ENCODE measurements around the gene RASSF8.

Gene RASSF8

GRCh38 chr12:26028953-26029735, 70.7 kb downstream of the RASSF8 start:
- peaks cover 41% of the 10 kb centered on the region for H3K4me1 ChIP-seq (ENCODE audit: control insufficient read depth, insufficient read depth, low read length, unreplicated experiment)
- peak overlapping the region; percentile 30; the same call in 1 of the 2 replicates for H3K27ac ChIP-seq (ENCODE audit: low read depth, low read length)
- no peaks in the 10 kb centered on the region for H3K27me3 ChIP-seq (ENCODE audit: insufficient read depth, low read length)
- H2AFZ ChIP-seq (ENCODE audit: low read length, unreplicated experiment): no peak overlapping the region
- H3K36me3 ChIP-seq (ENCODE audit: insufficient read depth, low read length): no peaks in the 10 kb centered on the region
- H3K79me2 ChIP-seq (ENCODE audit: control insufficient read depth, insufficient read depth, low read length, unreplicated experiment): peaks cover 61% of the 10 kb centered on the region
- peak overlapping the region; percentile 36; the same call in 1 of the 2 replicates for H3K4me3 ChIP-seq (ENCODE audit: low read depth, low read length)

DNA sequence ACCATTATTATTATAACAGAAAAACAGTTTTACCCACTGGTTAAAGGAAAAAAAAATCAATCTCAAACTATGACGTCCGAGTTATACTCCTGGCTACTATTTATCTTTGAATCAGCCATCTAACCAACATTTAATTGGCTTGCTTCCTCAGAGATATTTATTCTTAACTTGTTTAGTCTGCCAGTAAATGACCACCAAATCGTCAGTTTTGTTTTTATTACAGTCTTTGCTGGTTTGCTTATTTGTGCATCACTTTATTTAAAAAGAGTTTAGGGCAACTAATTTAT, 71.2 kb downstream of the RASSF8 start:
- Histone ChIP-seq H3K4me3 (ENCODE audit: low read depth, low read length) (peak overlapping the region; percentile 36; the same call in 1 of the 2 replicates), H3K4me1 (ENCODE audit: control insufficient read depth, insufficient read depth, low read length, unreplicated experiment) (peaks cover 46% of the 10 kb centered on the region), H3K79me2 (ENCODE audit: control insufficient read depth, insufficient read depth, low read length, unreplicated experiment) (peaks cover 65% of the 10 kb centered on the region), H3K36me3 (ENCODE audit: insufficient read depth, low read length) (no peaks in the 10 kb centered on the region), H3K27ac (ENCODE audit: low read depth, low read length) (peak overlapping the region; percentile 30; the same call in 1 of the 2 replicates), H3K27me3 (ENCODE audit: insufficient read depth, low read length) (no peaks in the 10 kb centered on the region), H2AFZ (ENCODE audit: low read length, unreplicated experiment) (no peak overlapping the region)

DNA sequence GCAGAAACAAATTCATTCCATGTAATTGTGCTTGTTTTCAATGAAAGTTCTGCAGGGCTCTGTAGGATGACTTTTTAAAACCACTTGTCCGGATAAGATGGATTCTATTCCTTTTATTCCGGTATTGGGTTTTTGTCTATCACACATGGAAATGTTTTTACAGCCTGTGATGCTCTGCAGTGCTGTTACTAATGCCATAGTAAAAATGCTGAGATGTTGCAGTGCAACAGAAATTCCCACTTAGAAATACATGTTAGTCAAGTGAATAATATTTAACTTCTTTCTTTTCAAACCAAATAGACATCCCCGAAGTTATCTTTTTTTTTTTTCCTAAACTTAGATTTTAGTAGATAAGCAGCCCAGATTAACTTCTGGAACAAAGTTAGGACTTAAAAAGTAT, 71.9 kb downstream of the RASSF8 start:
- H3K4me1 ChIP-seq (ENCODE audit: control insufficient read depth, insufficient read depth, low read length, unreplicated experiment): peaks cover 50% of the 10 kb centered on the region
- peaks cover 69% of the 10 kb centered on the region for H3K79me2 ChIP-seq (ENCODE audit: control insufficient read depth, insufficient read depth, low read length, unreplicated experiment)

DNA sequence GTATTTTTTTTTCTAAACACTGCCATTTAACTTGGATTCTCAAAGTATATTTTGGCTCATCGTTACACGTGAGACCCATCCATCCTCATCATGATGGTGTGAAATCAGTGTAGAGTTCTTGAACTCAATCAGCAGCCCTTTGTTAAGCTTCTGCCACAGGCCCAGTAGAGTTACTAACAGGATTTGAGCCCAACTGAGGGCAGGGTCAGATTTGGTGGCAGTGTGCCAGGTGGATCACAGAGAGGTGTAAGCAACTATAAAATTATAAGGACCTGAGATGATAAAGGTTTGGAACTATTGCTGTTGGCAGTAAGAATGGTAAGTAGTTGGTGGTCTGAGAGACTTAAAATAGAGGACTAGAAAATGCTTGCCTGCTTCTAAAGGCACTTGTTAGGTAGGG, 72.8 kb downstream of the RASSF8 start:
- Histone ChIP-seq H3K27ac (ENCODE audit: low read depth, low read length) (peak overlapping the region; percentile 56), H3K4me3 (ENCODE audit: low read depth, low read length) (no peak overlapping the region), H2AFZ (ENCODE audit: low read length, unreplicated experiment) (no peak overlapping the region), H3K4me1 (ENCODE audit: control insufficient read depth, insufficient read depth, low read length, unreplicated experiment) (peaks cover 50% of the 10 kb centered on the region), H3K36me3 (ENCODE audit: insufficient read depth, low read length) (no peaks in the 10 kb centered on the region), H3K79me2 (ENCODE audit: control insufficient read depth, insufficient read depth, low read length, unreplicated experiment) (peaks cover 67% of the 10 kb centered on the region), H3K27me3 (ENCODE audit: insufficient read depth, low read length) (no peaks in the 10 kb centered on the region)

More for the DNA sequence above, 71.9 kb downstream of the RASSF8 start:
- H3K4me3 ChIP-seq (ENCODE audit: low read depth, low read length): no peak overlapping the region
- H2AFZ ChIP-seq (ENCODE audit: low read length, unreplicated experiment): no peak overlapping the region
- no peak overlapping the region for H3K27ac ChIP-seq (ENCODE audit: low read depth, low read length)
- H3K27me3 ChIP-seq (ENCODE audit: insufficient read depth, low read length): no peaks in the 10 kb centered on the region
- no peaks in the 10 kb centered on the region for H3K36me3 ChIP-seq (ENCODE audit: insufficient read depth, low read length)

DNA sequence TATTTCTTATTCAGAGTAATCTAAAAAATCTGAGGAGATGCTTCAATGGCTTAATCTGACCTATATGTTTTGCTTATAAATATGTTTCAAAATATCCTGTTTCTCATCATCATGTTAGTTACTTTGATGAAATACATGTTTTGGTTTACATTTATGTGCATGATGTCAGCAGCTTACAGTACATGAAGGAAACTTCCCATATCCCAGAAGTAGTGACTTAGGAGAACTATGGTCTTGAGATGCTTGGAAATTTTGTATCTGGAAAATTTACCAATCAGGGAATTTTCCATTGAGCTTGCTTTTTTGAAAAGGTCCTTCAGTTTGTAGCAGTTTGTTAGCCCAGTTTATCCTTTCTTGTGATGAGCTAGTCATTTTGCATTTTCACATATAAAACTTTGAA, 73.3 kb downstream of the RASSF8 start:
- H3K27me3 ChIP-seq (ENCODE audit: insufficient read depth, low read length): no peaks in the 10 kb centered on the region
- H3K27ac ChIP-seq (ENCODE audit: low read depth, low read length): peak overlapping the region; percentile 56
- peaks cover 65% of the 10 kb centered on the region for H3K79me2 ChIP-seq (ENCODE audit: control insufficient read depth, insufficient read depth, low read length, unreplicated experiment)
- no peak overlapping the region for H2AFZ ChIP-seq (ENCODE audit: low read length, unreplicated experiment)
- peaks cover 50% of the 10 kb centered on the region for H3K4me1 ChIP-seq (ENCODE audit: control insufficient read depth, insufficient read depth, low read length, unreplicated experiment)
- H3K36me3 ChIP-seq (ENCODE audit: insufficient read depth, low read length): no peaks in the 10 kb centered on the region
- no peak overlapping the region for H3K4me3 ChIP-seq (ENCODE audit: low read depth, low read length)

- Histone ChIP-seq H3K4me3 (ENCODE audit: low read depth, low read length) (no peak overlapping the region), H2AFZ (ENCODE audit: low read length, unreplicated experiment) (no peak overlapping the region), H3K27me3 (ENCODE audit: insufficient read depth, low read length) (no peaks in the 10 kb centered on the region), H3K4me1 (ENCODE audit: control insufficient read depth, insufficient read depth, low read length, unreplicated experiment) (peaks cover 50% of the 10 kb centered on the region), H3K27ac (ENCODE audit: low read depth, low read length) (peak overlapping the region; percentile 56), H3K36me3 (ENCODE audit: insufficient read depth, low read length) (no peaks in the 10 kb centered on the region), H3K79me2 (ENCODE audit: control insufficient read depth, insufficient read depth, low read length, unreplicated experiment) (peaks cover 63% of the 10 kb centered on the region)
Observed at GRCh38 chr12:26032290-26032689, 73.8 kb downstream of the RASSF8 start.

GRCh38 chr12:26032719-26033241, 74.3 kb downstream of the RASSF8 start:
- Histone ChIP-seq H3K4me1 (ENCODE audit: control insufficient read depth, insufficient read depth, low read length, unreplicated experiment) (peaks cover 50% of the 10 kb centered on the region), H2AFZ (ENCODE audit: low read length, unreplicated experiment) (no peak overlapping the region), H3K27ac (ENCODE audit: low read depth, low read length) (peak overlapping the region; percentile 56), H3K4me3 (ENCODE audit: low read depth, low read length) (no peak overlapping the region), H3K79me2 (ENCODE audit: control insufficient read depth, insufficient read depth, low read length, unreplicated experiment) (peaks cover 61% of the 10 kb centered on the region), H3K36me3 (ENCODE audit: insufficient read depth, low read length) (no peaks in the 10 kb centered on the region), H3K27me3 (ENCODE audit: insufficient read depth, low read length) (no peaks in the 10 kb centered on the region)

GRCh38 chr12:26034371-26035142, 76.1 kb downstream of the RASSF8 start:
- no peak overlapping the region for H2AFZ ChIP-seq (ENCODE audit: low read length, unreplicated experiment)
- peaks cover 67% of the 10 kb centered on the region for H3K79me2 ChIP-seq (ENCODE audit: control insufficient read depth, insufficient read depth, low read length, unreplicated experiment)
- H3K27me3 ChIP-seq (ENCODE audit: insufficient read depth, low read length): no peaks in the 10 kb centered on the region
- H3K4me3 ChIP-seq (ENCODE audit: low read depth, low read length): no peak overlapping the region
- no peaks in the 10 kb centered on the region for H3K36me3 ChIP-seq (ENCODE audit: insufficient read depth, low read length)
- peaks cover 50% of the 10 kb centered on the region for H3K4me1 ChIP-seq (ENCODE audit: control insufficient read depth, insufficient read depth, low read length, unreplicated experiment)
- peak overlapping the region; percentile 6; the same call in 1 of the 2 replicates for H3K27ac ChIP-seq (ENCODE audit: low read depth, low read length)

DNA sequence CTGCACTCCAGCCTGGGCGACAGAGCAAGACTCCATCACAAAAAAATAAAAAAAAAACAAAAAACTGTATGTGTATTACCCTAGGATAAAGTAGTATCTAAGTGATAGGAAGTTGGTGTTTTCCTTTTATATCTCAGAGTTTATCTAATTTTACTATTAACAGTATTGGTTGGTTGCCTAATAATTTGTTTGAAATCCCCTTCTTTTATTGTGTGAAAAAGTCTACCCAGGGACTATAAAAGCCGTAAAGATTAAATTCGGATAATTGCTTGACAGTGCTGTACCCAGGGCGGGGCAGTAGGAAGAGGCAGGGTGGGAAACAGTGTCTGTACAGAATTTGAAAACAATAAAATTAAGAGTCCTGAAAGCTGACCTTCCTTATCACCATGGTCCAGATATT, 78.4 kb downstream of the RASSF8 start:
- H3K4me1 ChIP-seq (ENCODE audit: control insufficient read depth, insufficient read depth, low read length, unreplicated experiment): peaks cover 34% of the 10 kb centered on the region
- H3K27ac ChIP-seq (ENCODE audit: low read depth, low read length): no peak overlapping the region
- H3K27me3 ChIP-seq (ENCODE audit: insufficient read depth, low read length): no peaks in the 10 kb centered on the region
- peaks cover 63% of the 10 kb centered on the region for H3K79me2 ChIP-seq (ENCODE audit: control insufficient read depth, insufficient read depth, low read length, unreplicated experiment)
- no peak overlapping the region for H3K4me3 ChIP-seq (ENCODE audit: low read depth, low read length)
- no peak overlapping the region for H2AFZ ChIP-seq (ENCODE audit: low read length, unreplicated experiment)
- no peaks in the 10 kb centered on the region for H3K36me3 ChIP-seq (ENCODE audit: insufficient read depth, low read length)

- Histone ChIP-seq H3K4me1 (ENCODE audit: control insufficient read depth, insufficient read depth, low read length, unreplicated experiment) (peaks cover 33% of the 10 kb centered on the region), H3K27ac (ENCODE audit: low read depth, low read length) (no peak overlapping the region), H3K36me3 (ENCODE audit: insufficient read depth, low read length) (no peaks in the 10 kb centered on the region), H3K4me3 (ENCODE audit: low read depth, low read length) (no peak overlapping the region), H3K79me2 (ENCODE audit: control insufficient read depth, insufficient read depth, low read length, unreplicated experiment) (peaks cover 62% of the 10 kb centered on the region), H2AFZ (ENCODE audit: low read length, unreplicated experiment) (no peak overlapping the region), H3K27me3 (ENCODE audit: insufficient read depth, low read length) (no peaks in the 10 kb centered on the region)
Observed at GRCh38 chr12:26037615-26038220, 79.2 kb downstream of the RASSF8 start.
